Naive thymus-derived CD4-positive, alpha-beta T cell (primary cell): Measurements from ENCODE around the gene FAAP20. TPM values are rescaled to one million over a fixed set of nuclear protein-coding genes. Genes with fewer than 3 reads are reported as not detected.
A peak's percentile ranks its signal among the peaks of the same experiment; 100 is the strongest.

Source experiments
- ATAC-seq: fragments of 150-1000 bp; cut with Tn5 transposase; 2 replicates; pipeline ENCODE4 v1.10.0; 2021; ENCODE audit warnings: mild to moderate bottlenecking, moderate library complexity
- CTCF ChIA-PET: fragments of 350-600 bp; sonication (Branson Sonifier 250); formaldehyde crosslinking; loops from one replicate; lab custom pipeline; 2021; ENCODE audit warnings: antibody characterized with exemption; lab: Charles Lee
- POLR2A ChIA-PET: fragments of 350-600 bp; sonication (Branson Sonifier 250); formaldehyde crosslinking; loops from one replicate; lab custom pipeline; 2021; ENCODE audit warnings: antibody characterized with exemption, inconsistent platforms; lab: Charles Lee
- DNase-seq, 9 donors: peaks; one replicate each; pipeline versions ENCODE4 v3.0.0 to v3.0.0-alpha.2; 2020 to 2022; ENCODE audit warnings: mixed read lengths in 1 of 9
- H3K27ac ChIP-seq: one replicate; pipeline ENCODE4 v1.7.0; 2013; ENCODE audit warnings: mild to moderate bottlenecking, low read depth, low read length, moderate library complexity
- H3K27me3 ChIP-seq, 2 donors: one replicate each; pipeline ENCODE4 v1.7.0; 2013; ENCODE audit warnings: low read length in 2 of 2, mild to moderate bottlenecking in 2 of 2, moderate library complexity in 2 of 2; ENCODE audit not compliant: control insufficient read depth in 2 of 2, insufficient read depth in 2 of 2
- H3K36me3 ChIP-seq, 3 experiments: 1 replicate in 2 of 3; 2 replicates in 1 of 3; pipeline ENCODE4 v1.7.0; 2013; ENCODE audit warnings: low read length in 3 of 3, mild to moderate bottlenecking in 3 of 3, moderate library complexity in 1 of 3; ENCODE audit not compliant: insufficient read depth in 3 of 3, control insufficient read depth in 2 of 3
- H3K4me1 ChIP-seq, 2 donors: one replicate each; pipeline ENCODE4 v1.7.0; 2013; ENCODE audit warnings: low read length in 2 of 2, mild to moderate bottlenecking in 2 of 2, moderate library complexity in 1 of 2; ENCODE audit not compliant: control insufficient read depth in 2 of 2, insufficient read depth in 2 of 2
- H3K4me3 ChIP-seq: 2 replicates; pipeline ENCODE4 v1.7.0; 2013; ENCODE audit warnings: mild to moderate bottlenecking, low read length
- H3K9me3 ChIP-seq, 3 experiments: 1 replicate in 2 of 3; 2 replicates in 1 of 3; pipeline ENCODE4 v1.7.0; 2013; ENCODE audit warnings: low read length in 3 of 3; ENCODE audit not compliant: control insufficient read depth in 2 of 3
- H3K27ac Mint-ChIP-seq, 9 donors: one replicate each; pipeline ENCODE4 v1.8.0; 2020 to 2022; ENCODE audit warnings: mixed read lengths in 9 of 9, mild to moderate bottlenecking in 8 of 9, moderate library complexity in 5 of 9, inconsistent platforms in 2 of 9
- H3K27me3 Mint-ChIP-seq, 5 donors: one replicate each; pipeline ENCODE4 v1.8.0; 2021 to 2022; ENCODE audit warnings: mixed read lengths in 5 of 5, mild to moderate bottlenecking in 1 of 5
- H3K36me3 Mint-ChIP-seq, 5 donors: one replicate each; pipeline ENCODE4 v1.8.0; 2020 to 2022; ENCODE audit warnings: mixed read lengths in 5 of 5, mild to moderate bottlenecking in 3 of 5, inconsistent platforms in 1 of 5
- H3K4me1 Mint-ChIP-seq, 7 donors: one replicate each; pipeline ENCODE4 v1.8.0; 2020 to 2022; ENCODE audit warnings: mixed read lengths in 7 of 7, mild to moderate bottlenecking in 3 of 7, inconsistent platforms in 1 of 7
- H3K4me3 Mint-ChIP-seq, 10 donors: one replicate each; pipeline ENCODE4 v1.8.0; 2020 to 2022; ENCODE audit warnings: mild to moderate bottlenecking in 10 of 10, mixed read lengths in 10 of 10, moderate library complexity in 6 of 10, inconsistent platforms in 2 of 10
- H3K9me3 Mint-ChIP-seq, 11 donors: one replicate each; pipeline ENCODE4 v1.8.0; 2020 to 2022; ENCODE audit warnings: mixed read lengths in 11 of 11, mild to moderate bottlenecking in 4 of 11, inconsistent platforms in 1 of 11, moderate library complexity in 1 of 11
- intact Hi-C, 2 donors: fragments of 100-400 bp; cut with micrococcal nuclease; formaldehyde crosslinking; loops; one replicate each; pipeline ENCODE4 v1.15.1; 2023
- polyA plus RNA-seq, 2 donors: library from polyadenylated mRNA; unstranded; fragments of 300-500 nt; fragmentation: Illumina TruSeq; gene quantifications; one replicate each; pipeline ENCODE4 v1.2.3, GENCODE V29; 2021
- total RNA-seq, 6 experiments: library from RNA in 5 of 6; stranded (reverse) in 5 of 6; gene quantifications; 1 replicate in 5 of 6; 2 replicates in 1 of 6; pipeline ENCODE4 v1.2.3 and lab custom pipeline; 2021 to 2026

The FAAP20 gene
- total and polyA plus RNA-seq, 7 experiments from 2014 or later: 43.2 to 77.0 (median 55.7) TPM

- peaks cover 11 to 23% (median 16%) of the 10 kb centered on the region in 7 donors for H3K4me1 Mint-ChIP-seq
- peak overlapping the region in 1 of 10 donors; percentile 20 for H3K4me3 Mint-ChIP-seq
- H3K27me3 ChIP-seq: no peaks in the 10 kb centered on the region
- CTCF ChIA-PET: interaction anchor here (1.0 kb wide), 1 partner anchor 9 kb away, joined by 5 read pairs; the partner anchor contains the start of gene FAAP20
- no peak for ATAC-seq
- POLR2A ChIA-PET: interaction anchor here (0.8 to 3.0 kb wide), 6 partner anchors 24 to 106 kb away, joined by 3 to 13 read pairs (median 4); no protein-coding TSS in a partner anchor
- H3K36me3 Mint-ChIP-seq: no peaks in the 10 kb centered on the region
- H3K27ac Mint-ChIP-seq: peak overlapping the region in 2 of 9 donors; percentile 62 to 69
- H3K36me3 ChIP-seq: no peaks in the 10 kb centered on the region
- peak overlapping the region; percentile 70 for H3K27ac ChIP-seq
- no peaks in the 10 kb centered on the region for H3K9me3 Mint-ChIP-seq
- H3K4me3 ChIP-seq: no peak overlapping the region
- intact Hi-C loops: loop anchor here (1.0 to 2.0 kb wide), 7 partner anchors 29 to 383 kb away; partner anchors contain the start of genes PANK4 (in 1 of the 2), PRXL2B (in 1 of the 2) and TMEM52 (in 1 of the 2)
- DNase-seq: no peak
- peaks cover 11 to 13% of the 10 kb centered on the region in 2 donors for H3K4me1 ChIP-seq
- no peaks in the 10 kb centered on the region for H3K9me3 ChIP-seq
- H3K27me3 Mint-ChIP-seq: peaks cover 0 to 4% (median 0%) of the 10 kb centered on the region in 5 donors
Measured at GRCh38 chr1:2203671-2204414, 9.3 kb upstream of the FAAP20 start.

GRCh38 chr1:2202843-2203601 lies 8.4 kb upstream of the FAAP20 start:
- CTCF ChIA-PET: interaction anchor here (0.7 to 1.0 kb wide), 2 partner anchors 8 to 382 kb away, joined by 3 to 5 read pairs; partner anchors contain the start of gene FAAP20

GRCh38 chr1:2202008-2202575 lies 7.5 kb upstream of the FAAP20 start:
- ATAC-seq (no peak), DNase-seq (no peak)
- Histone ChIP-seq H3K4me1 (peaks cover 19 to 23% of the 10 kb centered on the region in 2 donors), H3K27ac (no peak overlapping the region), H3K4me3 (no peak overlapping the region), H3K27me3 (no peaks in the 10 kb centered on the region), H3K9me3 (no peaks in the 10 kb centered on the region), H3K36me3 (no peaks in the 10 kb centered on the region)
- Mint-ChIP-seq H3K4me3 (peak overlapping the region in 1 of 10 donors; percentile 66), H3K4me1 (peaks cover 15 to 28% (median 22%) of the 10 kb centered on the region in 7 donors), H3K27ac (peak overlapping the region in 6 of 9 donors; percentile 28 to 73 (median 58)), H3K27me3 (peaks cover 0 to 3% (median 0%) of the 10 kb centered on the region in 5 donors), H3K36me3 (no peaks in the 10 kb centered on the region), H3K9me3 (no peaks in the 10 kb centered on the region)
- CTCF ChIA-PET: interaction anchor here (0.6 to 0.7 kb wide), 2 partner anchors 380 to 383 kb away, joined by 3 to 4 read pairs; no protein-coding TSS in a partner anchor
- POLR2A ChIA-PET: interaction anchor here (0.6 to 3.0 kb wide), 5 partner anchors 27 to 383 kb away, joined by 3 to 13 read pairs (median 4); no protein-coding TSS in a partner anchor
- intact Hi-C loops: no loop called here

More at GRCh38 chr1:2202843-2203601, 8.4 kb upstream of the FAAP20 start:
- Mint-ChIP-seq H3K27me3 (peaks cover 0 to 4% (median 0%) of the 10 kb centered on the region in 5 donors), H3K4me3 (no peak overlapping the region), H3K9me3 (no peaks in the 10 kb centered on the region), H3K36me3 (no peaks in the 10 kb centered on the region), H3K4me1 (peaks cover 15 to 28% (median 22%) of the 10 kb centered on the region in 7 donors), H3K27ac (peak overlapping the region in 3 of 9 donors; percentile 41 to 54 (median 48))
- DNase-seq (no peak), ATAC-seq (no peak)
- Histone ChIP-seq H3K4me3 (no peak overlapping the region), H3K27ac (peak overlapping the region; percentile 70), H3K36me3 (no peaks in the 10 kb centered on the region), H3K27me3 (no peaks in the 10 kb centered on the region), H3K9me3 (no peaks in the 10 kb centered on the region), H3K4me1 (peaks cover 19 to 21% of the 10 kb centered on the region in 2 donors)
- POLR2A ChIA-PET: interaction anchor here (0.8 to 3.0 kb wide), 6 partner anchors 25 to 112 kb away, joined by 3 to 13 read pairs (median 4); no protein-coding TSS in a partner anchor
- intact Hi-C loops: no loop called here

- peak overlapping the region in 2 of 10 donors; percentile 21 to 42 for H3K4me3 Mint-ChIP-seq
- Histone ChIP-seq H3K4me3 (no peak overlapping the region), H3K27ac (peak overlapping the region; percentile 28), H3K36me3 (no peaks in the 10 kb centered on the region), H3K4me1 (peaks cover 19 to 21% of the 10 kb centered on the region in 2 donors), H3K27me3 (no peaks in the 10 kb centered on the region), H3K9me3 (no peaks in the 10 kb centered on the region)
- POLR2A ChIA-PET: interaction anchor here (2.3 to 4.7 kb wide), 2 partner anchors 31 to 191 kb away, joined by 9 to 47 read pairs; partner anchors contain the start of genes MORN1 and RER1
- peak overlapping the region in 3 of 9 donors; percentile 28 to 54 (median 52) for H3K27ac Mint-ChIP-seq
- ATAC-seq (no peak), DNase-seq (no peak)
- intact Hi-C loops: no loop called here
- H3K36me3 Mint-ChIP-seq: no peaks in the 10 kb centered on the region
- no peaks in the 10 kb centered on the region for H3K9me3 Mint-ChIP-seq
- H3K4me1 Mint-ChIP-seq: peaks cover 15 to 26% (median 22%) of the 10 kb centered on the region in 7 donors
- H3K27me3 Mint-ChIP-seq: no peaks in the 10 kb centered on the region
- CTCF ChIA-PET: no interaction called here
Measured at GRCh38 chr1:2201062-2201461, 6.5 kb upstream of the FAAP20 start.

GRCh38 chr1:2200308-2200943 lies 5.9 kb upstream of the FAAP20 start:
- ATAC-seq: no peak
- Histone ChIP-seq H3K4me3 (no peak overlapping the region), H3K27me3 (no peaks in the 10 kb centered on the region), H3K4me1 (peaks cover 16 to 22% of the 10 kb centered on the region in 2 donors), H3K9me3 (no peaks in the 10 kb centered on the region), H3K36me3 (no peaks in the 10 kb centered on the region), H3K27ac (no peak overlapping the region)
- H3K4me1 Mint-ChIP-seq: peaks cover 13 to 25% (median 22%) of the 10 kb centered on the region in 7 donors
- ChIA-PET POLR2A (interaction anchor here (0.6 to 4.7 kb wide), 10 partner anchors 11 to 291 kb away, joined by 3 to 47 read pairs (median 4); partner anchors contain the start of genes MORN1 and RER1), CTCF (interaction anchor here (0.6 kb wide), 1 partner anchor 215 kb away, joined by 3 read pairs; no protein-coding TSS in a partner anchor)
- intact Hi-C loops: no loop called here
- no peaks in the 10 kb centered on the region for H3K27me3 Mint-ChIP-seq
- no peaks in the 10 kb centered on the region for H3K36me3 Mint-ChIP-seq
- peak overlapping the region in 3 of 10 donors; percentile 86 to 92 (median 89) for H3K4me3 Mint-ChIP-seq
- H3K27ac Mint-ChIP-seq: peak overlapping the region in 4 of 9 donors; percentile 83 to 94 (median 90)
- no peak for DNase-seq
- H3K9me3 Mint-ChIP-seq: no peaks in the 10 kb centered on the region
